Upper lobe of left lung (tissue), 4 donors: ENCODE results near the gene HSPA4L.

Experiments
- CTCF ChIP-seq, 6 experiments: fragments of 450-650 bp in 4 of 6; fragments of 200-600 bp in 2 of 6; sonication (generic) in 2 of 6; IDR thresholded peaks; one replicate each; pipeline ENCODE4 v1.5.1; 2016 to 2019; ENCODE audit warnings: antibody characterized with exemption in 6 of 6
- EP300 ChIP-seq, 4 donors: sonication (generic); formaldehyde crosslinking; IDR thresholded peaks; one replicate each; pipeline ENCODE4 v1.5.1; 2017; ENCODE audit warnings: antibody characterized with exemption in 4 of 4, control low read depth in 2 of 4

GRCh38 chr4:127775843-127776242, 6.3 kb upstream of the HSPA4L start:
- TF ChIP-seq CTCF (IDR thresholded peaks at IDR 0.05) (no peak), EP300 (IDR thresholded peaks at IDR 0.05) (no peak)
